H4 (cell line): Measurements from ENCODE around the gene NMUR1. TPM values are rescaled to one million over a fixed set of nuclear protein-coding genes. Genes with fewer than 3 reads are reported as not detected.

ENCODE experiments used
- DNase-seq: peaks from one replicate; pipeline ENCODE4 v3.0.0-alpha.2; 2015; ENCODE audit warnings: low spot score
- total RNA-seq: library from RNA; depleted of rRNA; stranded (reverse); fragments of >200 nt; shearing (Covaris generic); gene quantifications from 2 replicates; pipeline ENCODE4 v1.2.3, GENCODE V29; 2014; rRNA removed

NMUR1 gene
- total RNA-seq, 1 experiment from 2014 or later, result not detected

GRCh38 chr2:231486851-231487596, 43.2 kb downstream of the NMUR1 start:
- no peak for DNase-seq

- DNase-seq, result no peak
Measured at GRCh38 chr2:231483398-231484329, 46.6 kb downstream of the NMUR1 start.

GRCh38 chr2:231482806-231483391, 47.3 kb downstream of the NMUR1 start:
- DNase-seq, result peak; percentile 35

- no peak for DNase-seq
Measured at GRCh38 chr2:231480781-231481180, 49.5 kb downstream of the NMUR1 start.

GRCh38 chr2:231479455-231479854, 50.8 kb downstream of the NMUR1 start:
- DNase-seq, result no peak

- no peak for DNase-seq
Measured at GRCh38 chr2:231476920-231477319, 53.3 kb downstream of the NMUR1 start.

- no peak for DNase-seq
Measured at GRCh38 chr2:231475965-231476364, 54.3 kb downstream of the NMUR1 start.

Other genes starting within 250 kb of the NMUR1 start
- gene B3GNT7, start 134.7 kb downstream of the NMUR1 start, total RNA-seq, result 0.06 TPM in 1 of 2 replicates, not detected in the other
- 82.2 and 136 TPM in 2 replicates for gene NCL, start 66.0 kb downstream of the NMUR1 start, total RNA-seq
- not detected in 2 replicates for gene TEX44, start 62.4 kb upstream of the NMUR1 start, total RNA-seq
- 1,956 and 2,048 TPM in 2 replicates for gene PTMA, start 178.1 kb upstream of the NMUR1 start, total RNA-seq